CD14-positive monocyte (primary cell): ENCODE measurements around the gene P2RX2. TPM values are rescaled to one million over a fixed set of nuclear protein-coding genes. Genes with fewer than 3 reads are reported as not detected.

Source experiments
- DNase-seq, 3 donors: peaks; one replicate each; pipeline ENCODE4 v3.0.0-alpha.2; 2011 to 2022
- H2AFZ ChIP-seq: 2 replicates; pipeline ENCODE4 v1.6.0; 2012; ENCODE audit warnings: mild to moderate bottlenecking, low read depth, low read length, inconsistent platforms; ENCODE audit not compliant: insufficient read depth, poor library complexity, severe bottlenecking
- H3K27ac ChIP-seq, 2 donors: 1 replicate in 1 of 2; 2 replicates in 1 of 2; pipeline ENCODE4 v1.5.1; 2012 to 2013; ENCODE audit warnings: low read length in 2 of 2, control low read depth in 1 of 2, inconsistent platforms in 1 of 2, low read depth in 1 of 2, mild to moderate bottlenecking in 1 of 2
- H3K27me3 ChIP-seq, 2 donors: one replicate each; pipeline versions ENCODE4 v1.6.0 to v1.6.1; 2011 to 2013; ENCODE audit warnings: low read length in 2 of 2; ENCODE audit not compliant: control insufficient read depth in 2 of 2, insufficient read depth in 2 of 2
- H3K36me3 ChIP-seq, 2 donors: replicated peaks in 1 of 2; 1 replicate in 1 of 2; 2 replicates in 1 of 2; pipeline versions ENCODE4 v1.5.1 to v1.6.1; 2012 to 2013; ENCODE audit warnings: low read length in 2 of 2, control low read depth in 1 of 2, inconsistent platforms in 1 of 2, mild to moderate bottlenecking in 1 of 2; ENCODE audit not compliant: insufficient read depth in 2 of 2, control insufficient read depth in 1 of 2
- H3K4me1 ChIP-seq, 2 donors: 1 replicate in 1 of 2; 2 replicates in 1 of 2; pipeline versions ENCODE4 v1.5.1 to v1.6.1; 2012 to 2013; ENCODE audit warnings: low read length in 2 of 2, control low read depth in 1 of 2, inconsistent platforms in 1 of 2, mild to moderate bottlenecking in 1 of 2, moderate library complexity in 1 of 2; ENCODE audit not compliant: insufficient read depth in 2 of 2, control insufficient read depth in 1 of 2
- H3K4me2 ChIP-seq: replicated peaks from 2 replicates; pipeline ENCODE3; 2012; ENCODE audit warnings: low read length, moderate library complexity, mild to moderate bottlenecking; ENCODE audit not compliant: poor library complexity, severe bottlenecking; ENCODE audit errors: extremely low read depth
- H3K4me3 ChIP-seq, 3 experiments: fragments of 200-600 bp in 1 of 3; sonication (generic) in 1 of 3; replicated peaks in 1 of 3; 1 replicate in 2 of 3; 2 replicates in 1 of 3; pipeline ENCODE4 v1.5.1; 2011 to 2013; ENCODE audit warnings: low read length in 3 of 3, mild to moderate bottlenecking in 3 of 3, control low read depth in 2 of 3, low read depth in 2 of 3, inconsistent platforms in 1 of 3, moderate library complexity in 1 of 3
- H3K79me2 ChIP-seq: 2 replicates; pipeline ENCODE4 v1.6.0; 2012; ENCODE audit warnings: mild to moderate bottlenecking, control low read depth, inconsistent platforms, low read length, moderate library complexity; ENCODE audit not compliant: insufficient read depth
- H3K9ac ChIP-seq: 2 replicates; pipeline ENCODE4 v1.6.0; 2017; ENCODE audit warnings: low read length, mild to moderate bottlenecking; ENCODE audit not compliant: insufficient read depth, poor library complexity, severe bottlenecking
- H3K9me3 ChIP-seq, 2 donors: replicated peaks in 1 of 2; 1 replicate in 1 of 2; 2 replicates in 1 of 2; pipeline versions ENCODE4 v1.5.1 to v1.6.1; 2012 to 2013; ENCODE audit warnings: low read length in 2 of 2, control low read depth in 1 of 2; ENCODE audit not compliant: control insufficient read depth in 1 of 2, insufficient read depth in 1 of 2
- H4K20me1 ChIP-seq: 2 replicates; pipeline ENCODE4 v1.6.0; 2012; ENCODE audit warnings: mild to moderate bottlenecking, low read length, control low read depth, moderate library complexity; ENCODE audit not compliant: insufficient read depth
- H3K27ac Mint-ChIP-seq, 7 donors: one replicate each; pipeline ENCODE4 v1.8.0; 2020; ENCODE audit warnings: mild to moderate bottlenecking in 7 of 7, mixed read lengths in 7 of 7, moderate library complexity in 6 of 7, inconsistent platforms in 2 of 7
- H3K27me3 Mint-ChIP-seq, 3 donors: one replicate each; pipeline ENCODE4 v1.8.0; 2021 to 2022; ENCODE audit warnings: low read depth in 3 of 3, mild to moderate bottlenecking in 3 of 3, mixed read lengths in 3 of 3, moderate library complexity in 3 of 3, inconsistent platforms in 1 of 3
- H3K36me3 Mint-ChIP-seq, 2 donors: one replicate each; pipeline ENCODE4 v1.8.0; 2020; ENCODE audit warnings: mixed read lengths in 2 of 2, inconsistent platforms in 1 of 2, mild to moderate bottlenecking in 1 of 2
- H3K4me1 Mint-ChIP-seq: one replicate; pipeline ENCODE4 v1.8.0; 2020; ENCODE audit warnings: mild to moderate bottlenecking, mixed read lengths
- H3K4me3 Mint-ChIP-seq, 2 donors: one replicate each; pipeline ENCODE4 v1.8.0; 2020; ENCODE audit warnings: mild to moderate bottlenecking in 2 of 2, mixed read lengths in 2 of 2, moderate library complexity in 1 of 2
- H3K9me3 Mint-ChIP-seq, 7 donors: one replicate each; pipeline ENCODE4 v1.8.0; 2020 to 2022; ENCODE audit warnings: mixed read lengths in 7 of 7, mild to moderate bottlenecking in 6 of 7, moderate library complexity in 6 of 7, inconsistent platforms in 2 of 7
- CTCF ChIP-seq: fragments of 200-600 bp; IDR thresholded peaks from one replicate; pipeline ENCODE4 v1.8.0; 2022; ENCODE audit warnings: antibody characterized with exemption, mild to moderate bottlenecking
- WGBS: methylation state at CpG from one replicate; pipeline ENCODE4 v1.1.5; 2013; ENCODE audit warnings: missing lambda C conversion rate; ENCODE audit not compliant: insufficient coverage; 5-methylcytosine and 5-hydroxymethylcytosine counted together
- intact Hi-C, 2 donors: fragments of 100-400 bp; cut with micrococcal nuclease; formaldehyde crosslinking; loops; one replicate each; pipeline versions ENCODE4 v1.15.0 to v1.15.1; 2023
- polyA plus RNA-seq, 3 donors: library from polyadenylated mRNA; depleted of rRNA in 1 of 3; unstranded in 2 of 3; stranded (reverse) in 1 of 3; fragments of 300-500 nt in 2 of 3; fragments of >200 nt in 1 of 3; fragmentation: Illumina TruSeq in 2 of 3; gene quantifications; 1 replicate in 2 of 3; 2 replicates in 1 of 3; pipeline ENCODE4 v1.2.3, GENCODE V29; 2012 to 2021

The P2RX2 gene
- polyA plus RNA-seq, 3 donors, result not detected

- TF ChIP-seq CTCF, result peak; percentile 67
- H3K9me3 Mint-ChIP-seq, result no peaks in the 10 kb centered on the region
- H3K4me1 ChIP-seq, result no peaks in the 10 kb centered on the region
- no peaks in the 10 kb centered on the region for H3K27me3 ChIP-seq
- H2AFZ ChIP-seq, result no peak overlapping the region
- no peak for DNase-seq
- H3K36me3 Mint-ChIP-seq, result peaks cover 85 to 93% of the 10 kb centered on the region in 2 donors
- H3K4me3 ChIP-seq, result no peak overlapping the region
- H3K27ac ChIP-seq, result no peak overlapping the region
- intact Hi-C loops, result no loop called here
- H3K4me3 Mint-ChIP-seq, result no peak overlapping the region
- H3K4me2 ChIP-seq, result no peak overlapping the region
- 91% methylated on average over 21 of the region's 25 CpGs for WGBS
- no peak overlapping the region for H3K27ac Mint-ChIP-seq
- peaks cover 0 to 4% (median 3%) of the 10 kb centered on the region in 3 donors for H3K27me3 Mint-ChIP-seq
- no peaks in the 10 kb centered on the region for H3K4me1 Mint-ChIP-seq
- H3K9ac ChIP-seq, result no peak overlapping the region
- H4K20me1 ChIP-seq, result no peaks in the 10 kb centered on the region
- H3K36me3 ChIP-seq, result peaks cover 77 to 97% of the 10 kb centered on the region in 2 donors
- no peaks in the 10 kb centered on the region for H3K9me3 ChIP-seq
- no peaks in the 10 kb centered on the region for H3K79me2 ChIP-seq
Observed at GRCh38 chr12:132638541-132639408, 20.2 kb downstream of the P2RX2 start.

- no peak overlapping the region for H3K9ac ChIP-seq
- no peak overlapping the region for H3K4me3 Mint-ChIP-seq
- whole genome bisulfite sequencing, result 91% methylated on average over 11 of the region's 12 CpGs
Observed at GRCh38 chr12:132639956-132640520, 21.5 kb downstream of the P2RX2 start.

More at GRCh38 chr12:132639956-132640520, 21.5 kb downstream of the P2RX2 start:
- Mint-ChIP-seq H3K27ac (peak overlapping the region in 3 of 7 donors; percentile 40 to 78 (median 51)), H3K4me1 (no peaks in the 10 kb centered on the region), H3K27me3 (peaks cover 0 to 4% (median 3%) of the 10 kb centered on the region in 3 donors), H3K9me3 (no peaks in the 10 kb centered on the region), H3K36me3 (peaks cover 79 to 85% of the 10 kb centered on the region in 2 donors)
- intact Hi-C loops, result no loop called here
- Histone ChIP-seq H3K27me3 (no peaks in the 10 kb centered on the region), H3K9me3 (no peaks in the 10 kb centered on the region), H3K27ac (no peak overlapping the region), H3K4me1 (no peaks in the 10 kb centered on the region), H4K20me1 (no peaks in the 10 kb centered on the region), H2AFZ (no peak overlapping the region), H3K36me3 (peaks cover 64 to 92% of the 10 kb centered on the region in 2 donors), H3K4me3 (no peak overlapping the region), H3K4me2 (no peak overlapping the region), H3K79me2 (no peaks in the 10 kb centered on the region)
- DNase-seq, result no peak
- no peak for TF ChIP-seq CTCF
